NOMO-1 (cell line): ENCODE data around the gene DHX35.
A peak's percentile ranks its signal among the peaks of the same experiment; 100 is the strongest.

Experiments used
- DNase-seq, 2 experiments: peaks; one replicate each; lab custom pipeline; 2025; ENCODE audit not compliant: unreplicated experiment in 2 of 2; lab: John Stamatoyannopoulos, UW

The DHX35 gene

GRCh38 chr20:39019027-39019426 lies 56.9 kb downstream of the DHX35 start:
- DNase-seq, result no peak

GRCh38 chr20:39019805-39020325 lies 57.7 kb downstream of the DHX35 start:
- no peak for DNase-seq

- no peak for DNase-seq
These were observed 59.6 kb downstream of the DHX35 start for GRCh38 chr20:39021748-39022147.

- no peak for DNase-seq
These were observed 63.7 kb downstream of the DHX35 start for GRCh38 chr20:39025883-39026282.

- no peak for DNase-seq
These were observed 67.2 kb downstream of the DHX35 start for GRCh38 chr20:39029364-39029763.

GRCh38 chr20:39032997-39033396 lies 70.9 kb downstream of the DHX35 start:
- DNase-seq, result no peak

GRCh38 chr20:39036011-39036410 lies 73.9 kb downstream of the DHX35 start:
- no peak for DNase-seq

- no peak for DNase-seq
These were observed 74.7 kb downstream of the DHX35 start for GRCh38 chr20:39036851-39037250.

- no peak for DNase-seq
These were observed 75.9 kb downstream of the DHX35 start for GRCh38 chr20:39038047-39038446.

GRCh38 chr20:39038495-39038894 lies 76.4 kb downstream of the DHX35 start:
- DNase-seq, result no peak

- DNase-seq, result no peak
These were observed 77.1 kb downstream of the DHX35 start for GRCh38 chr20:39039261-39039660.

- no peak for DNase-seq
These were observed 78.0 kb downstream of the DHX35 start for GRCh38 chr20:39040116-39040515.

- DNase-seq, result no peak
These were observed 78.9 kb downstream of the DHX35 start for GRCh38 chr20:39041067-39041466.

GRCh38 chr20:39042279-39043150 lies 80.4 kb downstream of the DHX35 start:
- DNase-seq, result no peak

- no peak for DNase-seq
These were observed 82.4 kb downstream of the DHX35 start for GRCh38 chr20:39044501-39044900.

- DNase-seq, result no peak
These were observed 83.5 kb downstream of the DHX35 start for GRCh38 chr20:39045676-39046075.

- DNase-seq, result no peak
These were observed 85.4 kb downstream of the DHX35 start for GRCh38 chr20:39047417-39047985.

- peak; percentile 20 to 56 for DNase-seq
These were observed 86.0 kb downstream of the DHX35 start for GRCh38 chr20:39048000-39048696.

- no peak for DNase-seq
These were observed 87.0 kb downstream of the DHX35 start for GRCh38 chr20:39049148-39049547.

- peak; percentile 17 to 66 for DNase-seq
These were observed 87.8 kb downstream of the DHX35 start for GRCh38 chr20:39049684-39050554.

- DNase-seq, result no peak
These were observed 88.4 kb downstream of the DHX35 start for GRCh38 chr20:39050555-39050902.
